GM19468 (cell line): ENCODE measurements around the gene PPFIA4.

ENCODE experiments used
- ATAC-seq: cut with Tn5 transposase; IDR thresholded peaks from one replicate; pipeline ENCODE4 v1.9.1; 2021; ENCODE audit warnings: mild to moderate bottlenecking, moderate library complexity, moderate number of reproducible peaks; ENCODE audit not compliant: unreplicated experiment; ENCODE audit errors: extremely low read depth

PPFIA4 gene

GRCh38 chr1:203055161-203055799 lies 29.0 kb downstream of the PPFIA4 start:
- no peak for ATAC-seq

GRCh38 chr1:203056012-203056411 lies 29.7 kb downstream of the PPFIA4 start:
- ATAC-seq = no peak

GRCh38 chr1:203056516-203056915 lies 30.2 kb downstream of the PPFIA4 start:
- ATAC-seq = no peak

GRCh38 chr1:203057911-203058675 lies 31.8 kb downstream of the PPFIA4 start:
- no peak for ATAC-seq

- no peak for ATAC-seq
These were observed 32.3 kb downstream of the PPFIA4 start for GRCh38 chr1:203058676-203058935.

GRCh38 chr1:203059485-203059884 lies 33.2 kb downstream of the PPFIA4 start:
- ATAC-seq = no peak

- ATAC-seq = no peak
These were observed 33.8 kb downstream of the PPFIA4 start for GRCh38 chr1:203060115-203060514.

GRCh38 chr1:203063287-203063686 lies 37.0 kb downstream of the PPFIA4 start:
- no peak for ATAC-seq

- ATAC-seq = no peak
These were observed 38.9 kb downstream of the PPFIA4 start for GRCh38 chr1:203065191-203065590.

GRCh38 chr1:203065986-203066385 lies 39.7 kb downstream of the PPFIA4 start:
- ATAC-seq = no peak

GRCh38 chr1:203066965-203067364 lies 40.7 kb downstream of the PPFIA4 start:
- ATAC-seq = no peak

GRCh38 chr1:203069030-203069747 lies 42.9 kb downstream of the PPFIA4 start:
- no peak for ATAC-seq

GRCh38 chr1:203072002-203072602 lies 45.8 kb downstream of the PPFIA4 start:
- no peak for ATAC-seq

- ATAC-seq = no peak
These were observed 46.6 kb downstream of the PPFIA4 start for GRCh38 chr1:203072911-203073310.

GRCh38 chr1:203073469-203073868 lies 47.2 kb downstream of the PPFIA4 start:
- no peak for ATAC-seq

GRCh38 chr1:203074610-203075009 lies 48.3 kb downstream of the PPFIA4 start:
- ATAC-seq = no peak

GRCh38 chr1:203075236-203076030 lies 49.1 kb downstream of the PPFIA4 start:
- ATAC-seq = no peak

- ATAC-seq = no peak
These were observed 49.8 kb downstream of the PPFIA4 start for GRCh38 chr1:203076031-203076511.

GRCh38 chr1:203077367-203077766 lies 51.1 kb downstream of the PPFIA4 start:
- no peak for ATAC-seq

- ATAC-seq = no peak
These were observed 51.7 kb downstream of the PPFIA4 start for GRCh38 chr1:203077956-203078355.
